ENCODE data around the gene AQP2.

Gene AQP2

GRCh38 chr12:49955899-49956662, 5.5 kb downstream of the AQP2 start:
- no peak for DNase-seq (ENCODE audit: low read depth in 2 of 2)

- no peak for DNase-seq (ENCODE audit: low read depth in 2 of 2)
Observed at GRCh38 chr12:49956663-49957569, 6.4 kb downstream of the AQP2 start.

GRCh38 chr12:49957570-49957967, 7.0 kb downstream of the AQP2 start:
- DNase-seq (ENCODE audit: low read depth in 2 of 2) = no peak

- DNase-seq (ENCODE audit: low read depth in 2 of 2) = no peak
Observed at GRCh38 chr12:49959685-49960473, 9.3 kb downstream of the AQP2 start.

GRCh38 chr12:49960474-49961110, 10.1 kb downstream of the AQP2 start:
- DNase-seq (ENCODE audit: low read depth in 2 of 2) = no peak

GRCh38 chr12:49961111-49961922, 10.8 kb downstream of the AQP2 start, which contains the start of gene AQP5:
Gene AQP5, plus strand, starts transcription at chr12:49961872. Its CDS starts 146 bp downstream, at chr12:49962018.
- DNase-seq (ENCODE audit: low read depth in 2 of 2) = no peak

GRCh38 chr12:49961993-49962764, 11.6 kb downstream of the AQP2 start:
- no peak for DNase-seq (ENCODE audit: low read depth in 2 of 2)

- no peak for DNase-seq (ENCODE audit: low read depth in 2 of 2)
Observed at GRCh38 chr12:49962861-49963765, 12.6 kb downstream of the AQP2 start.

- no peak for DNase-seq (ENCODE audit: low read depth in 2 of 2)
Observed at GRCh38 chr12:49963976-49964815, 13.7 kb downstream of the AQP2 start.

- no peak for DNase-seq (ENCODE audit: low read depth in 2 of 2)
Observed at GRCh38 chr12:49964849-49965624, 14.5 kb downstream of the AQP2 start.

GRCh38 chr12:49965836-49966235, 15.3 kb downstream of the AQP2 start:
- DNase-seq (ENCODE audit: low read depth in 2 of 2) = no peak

GRCh38 chr12:49966511-49967041, 16.0 kb downstream of the AQP2 start:
- no peak for DNase-seq (ENCODE audit: low read depth in 2 of 2)

- peak; percentile 73 to 91 for DNase-seq (ENCODE audit: low read depth in 2 of 2)
Observed at GRCh38 chr12:49967042-49967776, 16.7 kb downstream of the AQP2 start.

- no peak for DNase-seq (ENCODE audit: low read depth in 2 of 2)
Observed at GRCh38 chr12:49967777-49968250, 17.3 kb downstream of the AQP2 start.

GRCh38 chr12:49968471-49968870, 17.9 kb downstream of the AQP2 start:
- no peak for DNase-seq (ENCODE audit: low read depth in 2 of 2)

- no peak for DNase-seq (ENCODE audit: low read depth in 2 of 2)
Observed at GRCh38 chr12:49969027-49969426, 18.5 kb downstream of the AQP2 start.
